ENCODE data around the gene DOCK4.

The DOCK4 gene

DNA sequence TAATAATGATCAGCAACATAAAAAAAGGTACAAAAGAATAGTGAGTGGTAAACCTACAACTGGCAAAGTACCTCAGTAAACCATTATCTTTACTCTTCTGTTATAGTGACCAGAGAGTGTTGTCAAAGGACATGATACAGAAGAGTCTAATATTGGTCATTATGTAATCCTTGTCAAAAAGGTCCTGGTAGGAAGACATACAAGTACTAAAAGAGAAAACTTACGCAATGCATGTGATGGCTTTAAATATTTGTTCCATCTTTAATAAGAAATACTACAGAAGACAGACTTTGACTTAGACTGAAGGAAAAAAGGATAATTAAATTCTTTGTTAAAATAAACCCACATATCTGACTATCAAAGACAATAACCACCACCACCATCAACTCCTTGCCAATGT is 6.5 kb downstream of the DOCK4 start:
- no peak overlapping the region for H2BK12ac ChIP-seq (ENCODE audit: low read length in 2 of 2)
- no peak overlapping the region for H3K27ac ChIP-seq (ENCODE audit: low read length, poor library complexity, severe bottlenecking)
- no peak overlapping the region for H4K8ac ChIP-seq (ENCODE audit: low read length)
- no peak overlapping the region for H3K14ac ChIP-seq (ENCODE audit: low read length in 2 of 2)
- H2AK5ac ChIP-seq (ENCODE audit: low read length, severe bottlenecking) = no peak overlapping the region
- H3K4ac ChIP-seq (ENCODE audit: low read depth in 1 of 2, low read length in 2 of 2) = no peak overlapping the region
- no peak overlapping the region for H3K18ac ChIP-seq (ENCODE audit: low read depth in 1 of 2, low read length in 2 of 2)
- no peak overlapping the region for H2BK5ac ChIP-seq (ENCODE audit: low read depth, low read length, poor library complexity, severe bottlenecking)
- peaks cover 2% of the 10 kb centered on the region for H3K4me1 ChIP-seq (ENCODE audit: control insufficient read depth, insufficient read depth, low read depth, low read length)
- H3K4me2 ChIP-seq (ENCODE audit: low read length, poor library complexity, severe bottlenecking) = no peak overlapping the region
- WGBS = no CpG with 5 or more reads among the region's 1 CpG
- H2BK15ac ChIP-seq (ENCODE audit: low read depth, poor library complexity, severe bottlenecking) = no peak overlapping the region
- no peak overlapping the region for H3K9ac ChIP-seq (ENCODE audit: low read length)
- no peak overlapping the region for H2BK120ac ChIP-seq (ENCODE audit: low read depth, low read length)
- no peaks in the 10 kb centered on the region for H3K27me3 ChIP-seq (ENCODE audit: control insufficient read depth in 1 of 2, insufficient read depth in 1 of 2, low read length in 2 of 2)
- H3K4me3 ChIP-seq (ENCODE audit: insufficient read depth in 1 of 2, low read depth in 1 of 2, low read length in 2 of 2) = no peak overlapping the region
- DNase-seq = no peak
- no peak overlapping the region for H3K23ac ChIP-seq (ENCODE audit: low read length in 2 of 2)
- H3K79me1 ChIP-seq (replicated peaks; ENCODE audit: low read length, poor library complexity, severe bottlenecking) = peaks cover 3% of the 10 kb centered on the region
- H4K91ac ChIP-seq (ENCODE audit: low read length) = no peak overlapping the region
- no peaks in the 10 kb centered on the region for H3K36me3 ChIP-seq (ENCODE audit: control insufficient read depth in 1 of 2, insufficient read depth in 2 of 2, low read depth in 1 of 2, low read length in 2 of 2)
- H3K9me3 ChIP-seq (ENCODE audit: control insufficient read depth, low read length) = no peaks in the 10 kb centered on the region
- no peak overlapping the region for H2AFZ ChIP-seq (ENCODE audit: low read depth, low read length)

DNA sequence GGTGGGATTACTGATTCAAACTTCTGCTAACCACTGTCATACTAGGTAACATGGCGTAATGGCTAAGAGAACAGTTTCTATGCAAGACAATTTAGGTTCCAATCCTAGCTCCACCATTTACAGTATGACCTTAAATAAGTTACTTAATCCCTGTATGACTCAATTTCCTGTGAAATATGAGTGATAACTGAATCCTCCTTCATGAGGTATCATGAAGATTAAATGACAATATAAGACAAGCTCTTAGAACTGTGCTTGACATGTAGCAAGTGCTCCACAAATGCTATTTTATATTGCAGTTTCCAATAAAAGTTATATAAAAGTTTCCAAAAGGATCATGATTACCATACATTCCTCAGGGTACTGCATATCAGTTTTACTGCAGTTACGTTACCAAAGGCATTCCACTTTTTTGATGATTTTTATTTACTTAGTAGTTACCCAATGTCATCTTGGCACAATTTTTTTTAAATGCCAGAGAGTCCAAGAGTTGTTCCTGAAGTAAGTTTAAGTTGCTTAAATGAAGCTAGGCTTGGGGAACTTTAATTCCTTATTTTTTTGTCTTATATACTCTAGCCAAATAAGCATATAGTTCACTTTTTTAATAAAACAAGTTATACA is 7.1 kb downstream of the DOCK4 start:
- H3K18ac ChIP-seq (ENCODE audit: low read depth in 1 of 2, low read length in 2 of 2) = no peak overlapping the region
- H3K27ac ChIP-seq (ENCODE audit: low read length, poor library complexity, severe bottlenecking) = no peak overlapping the region
- no peak overlapping the region for H3K23ac ChIP-seq (ENCODE audit: low read length in 2 of 2)
- H3K36me3 ChIP-seq (ENCODE audit: control insufficient read depth in 1 of 2, insufficient read depth in 2 of 2, low read depth in 1 of 2, low read length in 2 of 2) = no peaks in the 10 kb centered on the region
- H4K91ac ChIP-seq (ENCODE audit: low read length) = no peak overlapping the region
- no peak overlapping the region for H2BK12ac ChIP-seq (ENCODE audit: low read length in 2 of 2)
- no peak overlapping the region for H3K14ac ChIP-seq (ENCODE audit: low read length in 2 of 2)
- no peak overlapping the region for H3K4me2 ChIP-seq (ENCODE audit: low read length, poor library complexity, severe bottlenecking)
- H4K8ac ChIP-seq (ENCODE audit: low read length) = no peak overlapping the region
- H2AFZ ChIP-seq (ENCODE audit: low read depth, low read length) = no peak overlapping the region
- H3K9ac ChIP-seq (ENCODE audit: low read length) = no peak overlapping the region
- no peak overlapping the region for H2BK5ac ChIP-seq (ENCODE audit: low read depth, low read length, poor library complexity, severe bottlenecking)
- H2BK15ac ChIP-seq (ENCODE audit: low read depth, poor library complexity, severe bottlenecking) = no peak overlapping the region
- no peak overlapping the region for H2AK5ac ChIP-seq (ENCODE audit: low read length, severe bottlenecking)
- H3K79me1 ChIP-seq (replicated peaks; ENCODE audit: low read length, poor library complexity, severe bottlenecking) = peaks cover 3% of the 10 kb centered on the region
- no peaks in the 10 kb centered on the region for H3K9me3 ChIP-seq (ENCODE audit: control insufficient read depth, low read length)
- H3K4ac ChIP-seq (ENCODE audit: low read depth in 1 of 2, low read length in 2 of 2) = no peak overlapping the region
- no peak overlapping the region for H2BK120ac ChIP-seq (ENCODE audit: low read depth, low read length)
- no peak overlapping the region for H3K4me3 ChIP-seq (ENCODE audit: insufficient read depth in 1 of 2, low read depth in 1 of 2, low read length in 2 of 2)
- no CpG with 5 or more reads among the region's 2 CpGs for WGBS
- peaks cover 2% of the 10 kb centered on the region for H3K4me1 ChIP-seq (ENCODE audit: control insufficient read depth, insufficient read depth, low read depth, low read length)
- no peaks in the 10 kb centered on the region for H3K27me3 ChIP-seq (ENCODE audit: control insufficient read depth in 1 of 2, insufficient read depth in 1 of 2, low read length in 2 of 2)
- no peak for DNase-seq

DNA sequence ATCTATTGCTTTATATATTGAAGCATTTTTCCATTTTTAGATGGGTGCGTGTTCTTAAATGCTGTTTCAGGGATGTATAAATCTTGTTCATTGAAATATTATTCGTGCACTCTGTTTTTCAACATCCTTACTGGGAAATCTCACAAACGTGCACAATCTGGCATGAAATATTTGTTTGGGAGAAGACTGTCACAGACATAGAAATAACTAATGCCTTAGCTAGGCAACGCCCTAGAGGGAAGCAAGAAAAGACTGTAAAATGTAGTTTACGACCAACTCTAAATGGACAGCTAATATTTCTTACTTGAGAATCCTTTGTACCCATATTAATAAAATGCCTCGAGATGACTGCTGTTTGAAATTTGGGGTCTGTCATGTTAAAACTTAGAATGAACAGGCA is 8.9 kb downstream of the DOCK4 start:
- H3K23ac ChIP-seq (ENCODE audit: low read length in 2 of 2) = no peak overlapping the region
- no peaks in the 10 kb centered on the region for H3K27me3 ChIP-seq (ENCODE audit: control insufficient read depth in 1 of 2, insufficient read depth in 1 of 2, low read length in 2 of 2)
- H3K18ac ChIP-seq (ENCODE audit: low read depth in 1 of 2, low read length in 2 of 2) = no peak overlapping the region
- DNase-seq = no peak
- H2AFZ ChIP-seq (ENCODE audit: low read depth, low read length) = no peak overlapping the region
- no peak overlapping the region for H2BK15ac ChIP-seq (ENCODE audit: low read depth, poor library complexity, severe bottlenecking)
- H2BK5ac ChIP-seq (ENCODE audit: low read depth, low read length, poor library complexity, severe bottlenecking) = no peak overlapping the region
- no peak overlapping the region for H3K4me3 ChIP-seq (ENCODE audit: insufficient read depth in 1 of 2, low read depth in 1 of 2, low read length in 2 of 2)
- H3K79me1 ChIP-seq (replicated peaks; ENCODE audit: low read length, poor library complexity, severe bottlenecking) = peaks cover 3% of the 10 kb centered on the region
- no peak overlapping the region for H3K4me2 ChIP-seq (ENCODE audit: low read length, poor library complexity, severe bottlenecking)
- no peak overlapping the region for H4K91ac ChIP-seq (ENCODE audit: low read length)
- H4K8ac ChIP-seq (ENCODE audit: low read length) = no peak overlapping the region
- no peak overlapping the region for H3K9ac ChIP-seq (ENCODE audit: low read length)
- H3K27ac ChIP-seq (ENCODE audit: low read length, poor library complexity, severe bottlenecking) = no peak overlapping the region
- no peak overlapping the region for H2BK12ac ChIP-seq (ENCODE audit: low read length in 2 of 2)
- no peak overlapping the region for H3K4ac ChIP-seq (ENCODE audit: low read depth in 1 of 2, low read length in 2 of 2)
- 73% methylated on average over 4 of the region's 6 CpGs for WGBS
- no peak overlapping the region for H2BK120ac ChIP-seq (ENCODE audit: low read depth, low read length)
- H3K9me3 ChIP-seq (ENCODE audit: control insufficient read depth, low read length) = no peaks in the 10 kb centered on the region
- H3K36me3 ChIP-seq (ENCODE audit: control insufficient read depth in 1 of 2, insufficient read depth in 2 of 2, low read depth in 1 of 2, low read length in 2 of 2) = no peaks in the 10 kb centered on the region
- H2AK5ac ChIP-seq (ENCODE audit: low read length, severe bottlenecking) = no peak overlapping the region
- no peaks in the 10 kb centered on the region for H3K4me1 ChIP-seq (ENCODE audit: control insufficient read depth, insufficient read depth, low read depth, low read length)
- no peak overlapping the region for H3K14ac ChIP-seq (ENCODE audit: low read length in 2 of 2)

DNA sequence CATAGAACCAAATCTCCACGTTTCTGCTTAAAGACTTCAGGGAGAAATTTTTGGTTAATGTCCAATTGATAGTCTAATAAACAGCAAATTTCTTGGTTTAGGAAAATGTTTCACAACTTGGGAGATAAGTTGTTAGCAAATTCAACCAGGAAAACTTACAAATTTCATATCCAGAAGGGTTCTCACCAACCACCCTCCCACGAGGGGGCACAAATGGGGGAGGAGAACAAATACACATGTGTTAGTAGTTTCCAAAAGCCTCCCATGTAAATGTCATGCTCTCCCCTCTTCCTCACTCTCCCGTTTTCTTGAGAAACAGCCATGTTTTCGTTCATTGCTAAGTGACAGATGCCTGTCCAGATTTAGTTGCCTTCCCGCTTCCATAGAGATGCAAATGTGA is 10.5 kb downstream of the DOCK4 start:
- H2BK15ac ChIP-seq (ENCODE audit: low read depth, poor library complexity, severe bottlenecking) = no peak overlapping the region
- H3K27ac ChIP-seq (ENCODE audit: low read length, poor library complexity, severe bottlenecking) = no peak overlapping the region
- H3K79me1 ChIP-seq (replicated peaks; ENCODE audit: low read length, poor library complexity, severe bottlenecking) = peaks cover 8% of the 10 kb centered on the region
- H3K14ac ChIP-seq (ENCODE audit: low read length in 2 of 2) = no peak overlapping the region
- H2BK120ac ChIP-seq (ENCODE audit: low read depth, low read length) = no peak overlapping the region
- no peaks in the 10 kb centered on the region for H3K36me3 ChIP-seq (ENCODE audit: control insufficient read depth in 1 of 2, insufficient read depth in 2 of 2, low read depth in 1 of 2, low read length in 2 of 2)
- 90% methylated on average over 4 of the region's 5 CpGs for WGBS
- H3K4me1 ChIP-seq (ENCODE audit: control insufficient read depth, insufficient read depth, low read depth, low read length) = peaks cover 6% of the 10 kb centered on the region
- no peaks in the 10 kb centered on the region for H3K27me3 ChIP-seq (ENCODE audit: control insufficient read depth in 1 of 2, insufficient read depth in 1 of 2, low read length in 2 of 2)
- no peak overlapping the region for H3K23ac ChIP-seq (ENCODE audit: low read length in 2 of 2)
- no peak overlapping the region for H2AK5ac ChIP-seq (ENCODE audit: low read length, severe bottlenecking)
- no peak overlapping the region for H2AFZ ChIP-seq (ENCODE audit: low read depth, low read length)
- no peak for DNase-seq
- H3K4ac ChIP-seq (ENCODE audit: low read depth in 1 of 2, low read length in 2 of 2) = no peak overlapping the region
- H2BK5ac ChIP-seq (ENCODE audit: low read depth, low read length, poor library complexity, severe bottlenecking) = no peak overlapping the region
- no peak overlapping the region for H3K18ac ChIP-seq (ENCODE audit: low read depth in 1 of 2, low read length in 2 of 2)
- H3K4me2 ChIP-seq (ENCODE audit: low read length, poor library complexity, severe bottlenecking) = no peak overlapping the region
- no peak overlapping the region for H3K4me3 ChIP-seq (ENCODE audit: insufficient read depth in 1 of 2, low read depth in 1 of 2, low read length in 2 of 2)
- H3K9me3 ChIP-seq (ENCODE audit: control insufficient read depth, low read length) = no peaks in the 10 kb centered on the region
- H2BK12ac ChIP-seq (ENCODE audit: low read length in 2 of 2) = no peak overlapping the region
- H4K91ac ChIP-seq (ENCODE audit: low read length) = no peak overlapping the region
- H4K8ac ChIP-seq (ENCODE audit: low read length) = no peak overlapping the region
- no peak overlapping the region for H3K9ac ChIP-seq (ENCODE audit: low read length)
